ENCODE measurements around the gene MCF2L.

GRCh38 chr13:113121183-113121927 is 152.3 kb downstream of the MCF2L start:
- TF ChIP-seq CTCF (optimal IDR thresholded peaks at IDR 0.05 in 1 of 3, IDR thresholded peaks at IDR 0.05 in 1 of 3, conservative IDR thresholded peaks at IDR 0.05 in 1 of 3; ENCODE audit: extremely low read depth in 1 of 3, insufficient read depth in 2 of 3, low read length in 3 of 3) (no peak), EZH2 (IDR thresholded peaks at IDR 0.05; ENCODE audit: low read length) (no peak)

Measured in keratinocyte (primary cell).